Gastrocnemius medialis (tissue), 4 donors: Measurements from ENCODE around the gene ORC6. TPM values are rescaled to one million over a fixed set of nuclear protein-coding genes. Genes with fewer than 3 reads are reported as not detected.

ENCODE experiments used
- ATAC-seq, 2 donors: fragments of 150-250 bp; one replicate each; pipeline ENCODE4 v1.9.1; 2016
- DNase-seq, 2 donors: peaks; one replicate each; pipeline ENCODE4 v3.0.0-alpha.2; 2019
- H3K27ac ChIP-seq, 4 donors: fragments of 200-600 bp; sonication (generic); 1 replicate in 1 of 4; 2 replicates in 3 of 4; pipeline ENCODE4 v1.5.1; 2016 to 2018; ENCODE audit warnings: mild to moderate bottlenecking in 2 of 4, moderate library complexity in 1 of 4
- H3K27me3 ChIP-seq, 3 donors: fragments of 200-600 bp; sonication (generic) in 2 of 3; 1 replicate in 1 of 3; 2 replicates in 2 of 3; pipeline versions ENCODE4 v1.5.1 to v1.6.0; 2016 to 2019; ENCODE audit warnings: mild to moderate bottlenecking in 1 of 3, moderate library complexity in 1 of 3
- H3K36me3 ChIP-seq, 2 donors: fragments of 200-600 bp; sonication (generic) in 1 of 2; one replicate each; pipeline ENCODE4 v1.5.1; 2017 to 2018
- H3K4me1 ChIP-seq, 2 donors: fragments of 200-600 bp; sonication (generic) in 1 of 2; one replicate each; pipeline ENCODE4 v1.5.1; 2016 to 2017; ENCODE audit warnings: mild to moderate bottlenecking in 2 of 2
- H3K4me3 ChIP-seq, 4 donors: fragments of 200-600 bp; sonication (generic) in 3 of 4; 1 replicate in 1 of 4; 2 replicates in 3 of 4; pipeline ENCODE4 v1.5.1; 2016 to 2019; ENCODE audit warnings: mild to moderate bottlenecking in 2 of 4
- H3K9me3 ChIP-seq, 3 donors: fragments of 200-600 bp; sonication (generic) in 2 of 3; 1 replicate in 1 of 3; 2 replicates in 2 of 3; pipeline ENCODE4 v1.5.1; 2016 to 2019
- CTCF ChIP-seq, 5 experiments: fragments of 450-650 bp in 3 of 5; fragments of 200-600 bp in 2 of 5; sonication (generic) in 2 of 5; IDR thresholded peaks in 4 of 5; conservative IDR thresholded peaks in 1 of 5; 1 replicate in 4 of 5; 2 replicates in 1 of 5; pipeline ENCODE4 v1.5.1; 2016 to 2019; ENCODE audit warnings: antibody characterized with exemption in 5 of 5, mild to moderate bottlenecking in 3 of 5, moderate library complexity in 3 of 5
- POLR2A ChIP-seq, 2 donors: fragments of 450-650 bp; IDR thresholded peaks; one replicate each; pipeline ENCODE4 v1.6.1; 2017; ENCODE audit warnings: antibody characterized with exemption in 2 of 2, mild to moderate bottlenecking in 2 of 2, moderate library complexity in 2 of 2
- in situ Hi-C, 4 donors: fragments of 200-750 bp; cut with MboI; loops; one replicate each; pipeline versions ENCODE4 v1.15.0 to v1.8.0; 2017; ENCODE audit warnings: low sequenced_read_pairs in 4 of 4
- intact Hi-C: fragments of 100-400 bp; cut with DNase I; formaldehyde crosslinking; loops from one replicate; pipeline ENCODE4 v1.15.1; 2023; ENCODE audit warnings: low total_unique reads
- total RNA-seq, 4 donors: library from RNA; depleted of rRNA; stranded (reverse); fragments of >200 nt; gene quantifications; one replicate each; pipeline versions ENCODE4 v1.1.0 to v1.2.3, GENCODE V29; 2016

Gene ORC6
- total RNA-seq, 4 donors from 2014 or later, result 0.40 to 5.7 (median 1.2) TPM

- peak in 1 of 2 donors; percentile 24 for ATAC-seq
- TF ChIP-seq POLR2A (IDR thresholded peaks at IDR 0.05) (no peak), CTCF (IDR thresholded peaks at IDR 0.05 in 4 of 5, conservative IDR thresholded peaks at IDR 0.05 in 1 of 5) (no peak)
- Histone ChIP-seq H3K9me3 (no peaks in the 10 kb centered on the region), H3K4me3 (no peak overlapping the region), H3K27me3 (no peaks in the 10 kb centered on the region), H3K36me3 (no peaks in the 10 kb centered on the region), H3K27ac (peak overlapping the region in 3 of 4 donors; percentile 1 to 62 (median 34)), H3K4me1 (peaks cover under 1 to 10% of the 10 kb centered on the region in 2 donors)
- in situ Hi-C loops (no loop called here), intact Hi-C loops (no loop called here)
- no peak for DNase-seq
Measured at GRCh38 chr16:46737621-46738214, 48.3 kb downstream of the ORC6 start.

- TF ChIP-seq POLR2A (IDR thresholded peaks at IDR 0.05) (no peak), CTCF (IDR thresholded peaks at IDR 0.05 in 4 of 5, conservative IDR thresholded peaks at IDR 0.05 in 1 of 5) (no peak)
- in situ Hi-C loops, result no loop called here
- H3K36me3 ChIP-seq, result no peaks in the 10 kb centered on the region
- H3K4me3 ChIP-seq, result no peak overlapping the region
- H3K4me1 ChIP-seq, result peaks cover 12 to 20% of the 10 kb centered on the region in 2 donors
- H3K27ac ChIP-seq, result peak overlapping the region in 1 of 4 donors; percentile 27
- no peak for ATAC-seq
- no peak for DNase-seq
- H3K27me3 ChIP-seq, result no peaks in the 10 kb centered on the region
- no peaks in the 10 kb centered on the region for H3K9me3 ChIP-seq
- intact Hi-C loops, result no loop called here
Measured at GRCh38 chr16:46739934-46740333, 50.5 kb downstream of the ORC6 start.

- intact Hi-C loops, result no loop called here
Measured at GRCh38 chr16:46743232-46743719, 53.8 kb downstream of the ORC6 start.

GRCh38 chr16:46745617-46746016 is 56.2 kb downstream of the ORC6 start:
- Histone ChIP-seq H3K4me3 (no peak overlapping the region), H3K9me3 (no peaks in the 10 kb centered on the region), H3K27me3 (no peaks in the 10 kb centered on the region), H3K36me3 (no peaks in the 10 kb centered on the region), H3K27ac (peak overlapping the region; percentile 73 to 93 (median 87)), H3K4me1 (peaks cover 45 to 49% of the 10 kb centered on the region in 2 donors)
- in situ Hi-C loops (no loop called here), intact Hi-C loops (no loop called here)
- TF ChIP-seq POLR2A (IDR thresholded peaks at IDR 0.05) (no peak), CTCF (IDR thresholded peaks at IDR 0.05 in 4 of 5, conservative IDR thresholded peaks at IDR 0.05 in 1 of 5) (no peak)
- ATAC-seq (no peak), DNase-seq (peak in 1 of 2 donors; percentile 5)

More at GRCh38 chr16:46743232-46743719, 53.8 kb downstream of the ORC6 start:
- in situ Hi-C loops, result no loop called here
- ATAC-seq, result peak; percentile 43 to 53
- DNase-seq, result peak in 1 of 2 donors; percentile 43
- H3K27me3 ChIP-seq, result no peaks in the 10 kb centered on the region
- peak overlapping the region; percentile 72 to 93 (median 84) for H3K27ac ChIP-seq
- no peaks in the 10 kb centered on the region for H3K9me3 ChIP-seq
- peaks cover 37 to 39% of the 10 kb centered on the region in 2 donors for H3K4me1 ChIP-seq
- H3K4me3 ChIP-seq, result peak overlapping the region; percentile 27 to 42 (median 36)
- H3K36me3 ChIP-seq, result no peaks in the 10 kb centered on the region
- TF ChIP-seq POLR2A (IDR thresholded peaks at IDR 0.05), result no peak
- no peak for TF ChIP-seq CTCF (IDR thresholded peaks at IDR 0.05 in 4 of 5, conservative IDR thresholded peaks at IDR 0.05 in 1 of 5)
